ENCODE measurements around the gene BEND6. TPM values are rescaled to one million over a fixed set of nuclear protein-coding genes. Genes with fewer than 3 reads are reported as not detected.

The BEND6 gene
- total and polyA plus RNA-seq, 2 of the 8 experiments (the other 6 are each of a cell fraction or from before 2014, with no cell fraction given): 0.71 to 2.1 TPM

- TF ChIP-seq SP2 (IDR thresholded peaks at IDR 0.05; ENCODE audit: low read length): no peak
- TF ChIP-seq RNF2 (IDR thresholded peaks at IDR 0.05; ENCODE audit: borderline replicate concordance, low read depth, low read length, missing control alignments, poor library complexity, severe bottlenecking): no peak
- TF ChIP-seq KDM4A (IDR thresholded peaks at IDR 0.05; ENCODE audit: low read depth, low read length, severe bottlenecking): peak; percentile 74
Measured at GRCh38 chr6:56953597-56954402, 1.1 kb upstream of the BEND6 start (continued).
